ENCODE data around the gene PPP1R15B.
A peak's percentile ranks its signal among the peaks of the same experiment; 100 is the strongest.

PPP1R15B gene

GRCh38 chr1:204455063-204455830, 43.6 kb upstream of the PPP1R15B start:
- DNase-seq (ENCODE audit: low read depth), result no peak
- TF ChIP-seq CTCF (IDR thresholded peaks at IDR 0.05; ENCODE audit: insufficient read depth, low read depth, low read length, missing control alignments), result no peak
- no peak overlapping the region for H3K4me3 ChIP-seq (ENCODE audit: low read depth, low read length)

- no peak for TF ChIP-seq CTCF (IDR thresholded peaks at IDR 0.05; ENCODE audit: insufficient read depth, low read depth, low read length, missing control alignments)
- DNase-seq (ENCODE audit: low read depth), result no peak
- H3K4me3 ChIP-seq (ENCODE audit: low read depth, low read length), result no peak overlapping the region
Measured at GRCh38 chr1:204454476-204454875, 42.9 kb upstream of the PPP1R15B start.

- DNase-seq (ENCODE audit: low read depth), result peak; percentile 90
- H3K4me3 ChIP-seq (ENCODE audit: low read depth, low read length), result peak overlapping the region; percentile 29; the same call in 1 of the 2 replicates
- no peak for TF ChIP-seq CTCF (IDR thresholded peaks at IDR 0.05; ENCODE audit: insufficient read depth, low read depth, low read length, missing control alignments)
Measured at GRCh38 chr1:204453141-204453772, 41.6 kb upstream of the PPP1R15B start.

GRCh38 chr1:204451352-204452124, 39.9 kb upstream of the PPP1R15B start:
- no peak for TF ChIP-seq CTCF (IDR thresholded peaks at IDR 0.05; ENCODE audit: insufficient read depth, low read depth, low read length, missing control alignments)
- no peak overlapping the region for H3K4me3 ChIP-seq (ENCODE audit: low read depth, low read length)
- DNase-seq (ENCODE audit: low read depth), result peak; percentile 38

DNA sequence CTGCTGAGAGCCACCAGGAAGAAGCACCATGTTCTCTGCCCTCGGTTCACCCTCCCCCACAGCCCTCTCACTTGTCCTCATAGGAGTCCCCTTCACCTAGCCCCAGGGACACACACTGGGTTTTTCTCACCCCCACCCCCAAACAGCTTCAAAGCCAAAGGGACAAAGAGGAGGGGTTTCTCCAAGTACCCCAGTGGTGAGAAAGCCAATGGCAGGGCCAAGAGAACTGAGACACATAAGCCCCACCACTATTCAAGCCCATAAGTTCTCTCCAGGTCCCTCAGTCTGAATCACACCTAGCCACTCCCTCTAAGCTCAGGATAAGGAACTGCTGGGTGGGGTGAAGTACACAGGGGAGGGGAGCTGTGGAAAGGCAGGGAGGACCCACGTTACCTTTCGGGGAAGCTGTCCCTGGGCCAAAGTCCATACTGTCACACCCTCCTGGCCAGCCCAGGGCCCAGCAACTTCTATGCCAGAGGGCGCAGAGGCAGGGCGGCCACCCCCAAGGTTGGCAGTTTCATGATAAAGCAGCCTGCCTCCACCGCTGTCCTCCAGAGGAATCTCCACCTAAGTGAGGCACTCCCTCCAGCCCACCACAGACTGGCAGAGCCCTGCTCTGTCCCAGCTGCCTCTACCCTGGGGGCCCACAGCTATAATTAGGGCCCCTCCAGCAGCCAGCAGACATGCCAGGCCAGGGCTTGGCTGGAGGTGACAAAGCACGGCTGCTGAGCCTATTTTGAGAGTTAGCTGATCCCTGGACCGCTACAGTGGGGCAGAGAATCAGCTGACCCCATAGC, 39.0 kb upstream of the PPP1R15B start:
- no peak overlapping the region for H3K4me3 ChIP-seq (ENCODE audit: low read depth, low read length)

More for the DNA sequence above, 39.0 kb upstream of the PPP1R15B start:
- no peak for TF ChIP-seq CTCF (IDR thresholded peaks at IDR 0.05; ENCODE audit: insufficient read depth, low read depth, low read length, missing control alignments)
- no peak for DNase-seq (ENCODE audit: low read depth)
